Airway epithelial cell (primary cell): ENCODE results near the gene TCTA. TPM values are rescaled to one million over a fixed set of nuclear protein-coding genes. Genes with fewer than 3 reads are reported as not detected.

ENCODE experiments used
- total RNA-seq: library from RNA; depleted of rRNA; stranded (reverse); fragments of >200 nt; gene quantifications from 2 replicates; pipeline ENCODE4 v1.2.3, GENCODE V29; 2015

The TCTA gene
- total RNA-seq, result 18.2 and 25.3 TPM in 2 replicates

GRCh38 chr3:49411968-49412631 is at the start of gene TCTA, which contains the start of gene RHOA:
TCTA (plus strand) TSS chr3:49412423; CDS start chr3:49412427, 4 bp downstream.
RHOA (minus strand) TSS chr3:49411976; CDS start chr3:49375589, 36,387 bp downstream.

GRCh38 chr3:49422379-49423248 is 10.4 kb downstream of the TCTA start, which contains the start of gene AMT:
AMT (minus strand) TSS chr3:49422473; CDS start chr3:49422450, 23 bp downstream.

Other genes starting within 250 kb of the TCTA start
- 37.9 and 42.0 TPM in 2 replicates for gene CCDC71, start 246.1 kb upstream of the TCTA start, total RNA-seq
- 36.3 and 42.4 TPM in 2 replicates for gene KLHDC8B, start 240.8 kb upstream of the TCTA start, total RNA-seq
- 0.51 and 2.7 TPM in 2 replicates for gene C3orf62, start 135.2 kb upstream of the TCTA start, total RNA-seq
- gene USP4, start 72.4 kb upstream of the TCTA start, total RNA-seq, result 7.4 and 11.6 TPM in 2 replicates
- gene GPX1, start 54.1 kb upstream of the TCTA start, total RNA-seq, result 357 and 397 TPM in 2 replicates
- 389 and 539 TPM in 2 replicates for gene RHOA, start 447 bp upstream of the TCTA start, total RNA-seq
- gene AMT, start 10.1 kb downstream of the TCTA start, total RNA-seq, result 2.2 and 6.0 TPM in 2 replicates
- 5.1 and 5.8 TPM in 2 replicates for gene NICN1, start 16.9 kb downstream of the TCTA start, total RNA-seq
- gene DAG1, start 57.8 kb downstream of the TCTA start, total RNA-seq, result 73.8 and 84.1 TPM in 2 replicates
- 0.05 and 0.07 TPM in 2 replicates for gene BSN, start 142.1 kb downstream of the TCTA start, total RNA-seq